Measurements from ENCODE around the gene OR8D1. TPM values are rescaled to one million over a fixed set of nuclear protein-coding genes. Genes with fewer than 3 reads are reported as not detected.

Gene OR8D1
- polyA plus RNA-seq, 3 donors: not detected

GRCh38 chr11:124327775-124328174, 14.0 kb upstream of the OR8D1 start:
- intact Hi-C loops (cut with micrococcal nuclease): no loop called here
- no peak overlapping the region for H2AFZ ChIP-seq (ENCODE audit: insufficient read depth, low read depth, low read length, poor library complexity, severe bottlenecking)
- TF ChIP-seq CTCF (IDR thresholded peaks at IDR 0.05): no peak

GRCh38 chr11:124322356-124322755, 8.6 kb upstream of the OR8D1 start:
- Mint-ChIP-seq H3K4me3 (no peak overlapping the region), H3K4me1 (peaks cover 3% of the 10 kb centered on the region), H3K36me3 (no peaks in the 10 kb centered on the region), H3K9me3 (no peaks in the 10 kb centered on the region), H3K27me3 (ENCODE audit: low read depth in 3 of 3) (peaks cover 0 to 1% (median 1%) of the 10 kb centered on the region in 3 donors), H3K27ac (no peak overlapping the region)
- Histone ChIP-seq H3K9ac (ENCODE audit: insufficient read depth, low read length, poor library complexity, severe bottlenecking) (no peak overlapping the region), H3K36me3 (replicated peaks in 1 of 2; ENCODE audit: control insufficient read depth in 1 of 2, insufficient read depth in 2 of 2, low read length in 2 of 2) (no peaks in the 10 kb centered on the region), H3K4me3 (replicated peaks in 1 of 3; ENCODE audit: low read depth in 2 of 3, low read length in 3 of 3) (no peak overlapping the region), H3K9me3 (replicated peaks in 1 of 2; ENCODE audit: control insufficient read depth in 1 of 2, insufficient read depth in 1 of 2, low read length in 2 of 2) (no peaks in the 10 kb centered on the region), H3K27ac (ENCODE audit: low read depth in 1 of 2, low read length in 2 of 2) (no peak overlapping the region), H3K27me3 (ENCODE audit: control insufficient read depth in 2 of 2, insufficient read depth in 2 of 2, low read length in 2 of 2) (no peaks in the 10 kb centered on the region), H4K20me1 (ENCODE audit: insufficient read depth, low read length) (no peaks in the 10 kb centered on the region), H3K4me2 (replicated peaks; ENCODE audit: extremely low read depth, low read length, poor library complexity, severe bottlenecking) (no peak overlapping the region), H3K4me1 (ENCODE audit: control insufficient read depth in 1 of 2, insufficient read depth in 2 of 2, low read length in 2 of 2) (peaks cover 0 to 7% of the 10 kb centered on the region in 2 donors), H3K79me2 (ENCODE audit: insufficient read depth, low read length) (no peaks in the 10 kb centered on the region), H2AFZ (ENCODE audit: insufficient read depth, low read depth, low read length, poor library complexity, severe bottlenecking) (no peak overlapping the region)
- DNase-seq: no peak
- no peak for TF ChIP-seq CTCF (IDR thresholded peaks at IDR 0.05)
- intact Hi-C loops (cut with micrococcal nuclease): no loop called here
- WGBS (ENCODE audit: insufficient coverage): no CpG with 5 or more reads among the region's 1 CpG

More at GRCh38 chr11:124327775-124328174, 14.0 kb upstream of the OR8D1 start:
- Mint-ChIP-seq H3K4me1 (peaks cover 27% of the 10 kb centered on the region), H3K27ac (peak overlapping the region in 1 of 7 donors; percentile 57), H3K4me3 (no peak overlapping the region), H3K9me3 (no peaks in the 10 kb centered on the region), H3K36me3 (no peaks in the 10 kb centered on the region), H3K27me3 (ENCODE audit: low read depth in 3 of 3) (peaks cover 0 to 3% (median 0%) of the 10 kb centered on the region in 3 donors)
- no CpG with 5 or more reads among the region's 1 CpG for WGBS (ENCODE audit: insufficient coverage)
- H3K27ac ChIP-seq (ENCODE audit: low read depth in 1 of 2, low read length in 2 of 2): no peak overlapping the region
- H3K36me3 ChIP-seq (replicated peaks in 1 of 2; ENCODE audit: control insufficient read depth in 1 of 2, insufficient read depth in 2 of 2, low read length in 2 of 2): no peaks in the 10 kb centered on the region
- no peak for DNase-seq
- no peaks in the 10 kb centered on the region for H3K27me3 ChIP-seq (ENCODE audit: control insufficient read depth in 2 of 2, insufficient read depth in 2 of 2, low read length in 2 of 2)
- no peaks in the 10 kb centered on the region for H3K79me2 ChIP-seq (ENCODE audit: insufficient read depth, low read length)
- H3K9ac ChIP-seq (ENCODE audit: insufficient read depth, low read length, poor library complexity, severe bottlenecking): no peak overlapping the region
- H3K9me3 ChIP-seq (replicated peaks in 1 of 2; ENCODE audit: control insufficient read depth in 1 of 2, insufficient read depth in 1 of 2, low read length in 2 of 2): no peaks in the 10 kb centered on the region
- no peak overlapping the region for H3K4me2 ChIP-seq (replicated peaks; ENCODE audit: extremely low read depth, low read length, poor library complexity, severe bottlenecking)
- H4K20me1 ChIP-seq (ENCODE audit: insufficient read depth, low read length): no peaks in the 10 kb centered on the region
- peaks cover 27 to 34% of the 10 kb centered on the region in 2 donors for H3K4me1 ChIP-seq (ENCODE audit: control insufficient read depth in 1 of 2, insufficient read depth in 2 of 2, low read length in 2 of 2)
- no peak overlapping the region for H3K4me3 ChIP-seq (replicated peaks in 1 of 3; ENCODE audit: low read depth in 2 of 3, low read length in 3 of 3)
